HG02943 (cell line): ENCODE results near the gene AGL.
"Not testable (repeated sequence)": the region's sequence is repeated elsewhere in the genome, so short reads cannot be mapped to it uniquely, and the experiment has no call there.

Experiments used
- ATAC-seq: cut with Tn5 transposase; IDR thresholded peaks from one replicate; pipeline ENCODE4 v1.9.1; 2021; ENCODE audit warnings: mild to moderate bottlenecking, low read depth, moderate library complexity; ENCODE audit not compliant: unreplicated experiment

AGL gene

DNA sequence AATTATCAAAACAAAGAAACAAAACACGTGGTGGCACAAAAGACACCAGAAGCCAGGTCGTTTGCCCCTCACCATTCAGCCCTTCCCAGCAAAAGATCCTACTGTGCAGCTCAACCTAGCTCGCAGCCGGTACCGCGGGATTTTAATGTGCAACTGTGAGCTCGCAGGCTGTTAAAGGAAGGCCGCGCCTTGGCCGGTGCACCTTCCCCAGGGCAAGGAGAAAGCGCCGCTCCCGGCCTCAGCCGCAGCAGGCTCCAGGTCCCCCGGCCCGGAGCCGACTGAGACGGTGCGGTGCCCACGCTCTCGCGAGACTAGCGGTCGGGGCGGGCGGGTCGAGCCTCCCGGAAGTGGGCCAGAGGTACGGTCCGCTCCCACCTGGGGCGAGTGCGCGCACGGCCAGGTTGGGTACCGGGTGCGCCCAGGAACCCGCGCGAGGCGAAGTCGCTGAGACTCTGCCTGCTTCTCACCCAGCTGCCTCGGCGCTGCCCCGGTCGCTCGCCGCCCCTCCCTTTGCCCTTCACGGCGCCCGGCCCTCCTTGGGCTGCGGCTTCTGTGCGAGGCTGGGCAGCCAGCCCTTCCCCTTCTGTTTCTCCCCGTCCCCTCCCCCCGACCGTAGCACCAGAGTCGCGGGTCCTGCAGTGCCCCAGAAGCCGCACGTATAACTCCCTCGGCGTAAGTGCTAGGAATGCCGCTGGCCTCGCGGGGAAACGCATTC lies at the start of gene AGL:
TSS of gene AGL (plus strand) at position 618 of the 715 bp plus-strand sequence. CDS start 682 bp downstream, outside the sequence.
- ATAC-seq = peak; percentile 98

DNA sequence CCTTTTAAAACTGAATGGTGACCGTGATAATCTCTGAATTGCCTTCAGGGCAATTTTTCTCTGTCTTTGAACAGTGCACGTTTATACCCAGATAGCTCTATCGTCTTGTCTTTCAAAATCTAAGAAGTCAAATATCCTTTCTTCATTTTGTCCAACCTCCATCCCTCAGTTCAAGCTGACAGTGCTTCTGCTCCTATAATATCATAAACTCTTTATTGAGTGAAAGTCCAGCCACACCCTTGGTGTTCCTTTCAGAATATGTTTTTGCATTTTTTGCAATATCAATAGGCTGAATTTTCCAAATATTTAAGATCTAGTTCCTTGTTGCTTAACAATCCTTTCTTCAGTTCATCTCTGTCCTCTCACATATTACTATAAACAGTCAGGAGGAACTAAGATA lies 48.6 kb upstream of the AGL start:
- no peak for ATAC-seq

DNA sequence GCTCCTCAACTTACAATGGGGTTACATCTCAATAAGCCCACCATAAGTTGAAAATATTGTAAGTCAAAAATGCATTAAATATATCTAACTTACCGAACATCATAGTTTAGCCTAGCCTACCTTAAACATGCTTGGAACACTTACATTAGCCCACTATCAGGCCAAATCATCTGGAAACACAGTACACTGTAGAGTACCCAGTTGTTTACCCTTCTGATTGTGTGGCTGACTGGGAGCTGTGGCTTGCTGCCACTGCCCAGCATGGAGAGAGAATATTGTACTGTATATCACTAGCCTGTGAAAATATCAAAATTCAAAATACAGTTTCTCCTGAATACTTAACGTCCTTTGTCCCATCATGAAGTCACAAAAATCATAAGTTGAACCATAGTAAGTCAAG lies 43.3 kb upstream of the AGL start:
- ATAC-seq = no peak

DNA sequence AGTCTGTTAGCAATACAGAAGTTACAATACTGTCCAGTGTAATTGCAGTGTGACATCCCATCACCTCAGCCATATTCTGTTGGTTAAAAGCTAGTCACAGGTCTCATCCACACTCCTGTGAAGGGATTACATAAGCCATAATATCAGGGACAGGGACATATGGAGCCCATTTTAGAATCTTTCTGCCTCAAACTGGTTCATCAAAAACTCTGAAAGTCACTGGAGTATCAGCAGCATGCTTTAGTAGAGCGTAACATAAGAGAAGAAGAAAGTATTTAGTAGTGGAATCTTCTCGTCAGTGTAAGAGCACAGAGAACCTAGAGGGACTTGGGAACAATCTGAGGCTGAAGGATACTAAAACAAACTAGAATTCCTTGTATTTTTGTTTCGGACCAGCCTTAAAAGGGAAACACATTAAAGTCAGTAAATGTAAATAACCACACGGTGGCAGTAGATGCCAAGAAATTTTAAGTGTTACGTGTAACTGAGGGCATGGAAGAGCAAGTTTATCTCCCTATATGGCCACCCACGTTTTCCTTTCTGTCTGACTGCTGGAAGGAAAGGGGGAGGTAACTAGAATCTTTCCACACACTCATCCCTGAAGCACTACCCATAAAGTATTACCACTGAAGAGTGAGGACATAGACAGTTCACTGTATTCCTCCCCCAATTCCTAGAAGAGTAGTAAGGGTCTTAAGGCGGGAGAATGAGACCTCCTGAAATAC lies 41.6 kb upstream of the AGL start:
- peak; percentile 93 for ATAC-seq

DNA sequence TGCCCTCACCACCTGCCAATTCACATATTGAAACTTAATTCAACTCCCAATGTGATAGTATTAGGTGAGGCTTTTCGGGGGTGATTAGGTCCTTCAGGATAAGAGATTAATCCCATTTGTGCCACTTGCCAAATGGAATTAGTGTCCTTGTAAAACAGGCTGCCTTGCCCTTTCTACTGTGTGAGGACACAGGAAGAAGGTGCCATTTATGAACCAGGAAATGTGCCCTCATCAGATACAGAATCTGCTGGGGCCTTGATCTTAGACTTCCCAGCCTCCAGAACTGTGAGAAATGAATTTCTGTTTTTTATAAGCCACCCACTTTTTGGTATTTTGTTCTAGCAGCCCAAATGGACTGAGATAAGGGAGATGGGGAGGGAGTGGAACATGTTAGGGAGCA lies 39.1 kb upstream of the AGL start:
- no peak for ATAC-seq

DNA sequence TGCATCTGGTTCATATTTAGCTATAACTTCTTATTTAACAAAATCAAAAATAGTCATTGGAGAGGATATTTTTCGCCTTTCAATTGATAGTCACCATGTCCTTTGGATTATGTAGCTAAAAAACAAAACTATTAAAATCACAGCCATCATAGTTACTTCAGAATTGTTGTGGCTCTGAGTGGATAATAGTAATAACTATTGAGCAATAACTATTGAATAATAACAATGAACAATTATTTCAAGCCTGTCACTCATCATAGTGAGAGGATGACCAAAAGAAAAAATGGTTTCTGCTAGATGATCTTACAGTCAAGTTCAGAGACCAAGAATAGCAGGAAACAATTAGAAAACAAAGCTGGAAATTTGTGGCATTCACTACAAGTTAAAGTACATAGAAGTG lies 38.4 kb upstream of the AGL start:
- no peak for ATAC-seq

DNA sequence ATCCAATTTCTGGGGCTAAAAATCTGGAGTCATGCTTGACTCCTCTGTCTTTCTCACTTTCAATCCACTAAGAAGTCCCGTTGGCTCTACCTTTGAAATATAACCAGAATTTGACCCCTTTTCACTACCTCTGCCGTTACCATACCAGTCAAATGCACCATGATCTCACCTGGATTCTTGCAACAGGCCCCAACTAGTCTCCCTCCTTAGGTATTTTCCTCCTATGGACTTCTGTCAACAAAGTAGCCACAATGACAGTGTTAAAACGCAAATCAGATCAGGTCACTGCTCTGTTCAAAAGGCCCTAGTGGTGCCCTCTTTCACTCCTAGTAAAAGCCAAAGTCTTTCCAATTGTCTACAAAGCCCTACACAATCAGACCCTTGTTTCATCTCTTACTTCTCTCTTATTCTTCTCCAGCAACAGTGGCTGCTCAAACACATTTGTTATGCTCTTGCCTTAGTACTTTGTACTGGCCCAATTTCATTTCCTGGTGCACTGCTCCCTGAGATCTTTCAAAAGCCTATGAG lies 35.7 kb upstream of the AGL start:
- ATAC-seq = no peak

DNA sequence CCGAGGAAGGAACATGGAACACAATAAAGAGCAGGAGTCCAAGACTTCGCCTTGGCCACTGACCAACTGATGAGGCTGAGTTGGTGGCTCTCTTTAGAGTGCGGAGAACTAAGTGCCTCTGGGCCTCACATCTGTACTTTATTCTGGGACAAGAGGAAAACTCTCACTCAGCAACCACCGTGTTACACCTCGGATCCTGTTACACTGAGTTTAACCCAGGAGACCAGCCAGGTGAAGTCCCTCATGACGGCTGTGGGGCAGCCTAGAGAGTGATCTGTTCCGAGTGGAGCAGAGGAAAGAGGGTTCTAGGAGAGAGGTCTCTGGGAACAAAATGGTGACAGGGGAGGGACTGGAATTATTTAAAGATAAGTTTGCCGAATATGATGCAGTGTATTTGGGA lies 33.5 kb upstream of the AGL start:
- no peak for ATAC-seq

DNA sequence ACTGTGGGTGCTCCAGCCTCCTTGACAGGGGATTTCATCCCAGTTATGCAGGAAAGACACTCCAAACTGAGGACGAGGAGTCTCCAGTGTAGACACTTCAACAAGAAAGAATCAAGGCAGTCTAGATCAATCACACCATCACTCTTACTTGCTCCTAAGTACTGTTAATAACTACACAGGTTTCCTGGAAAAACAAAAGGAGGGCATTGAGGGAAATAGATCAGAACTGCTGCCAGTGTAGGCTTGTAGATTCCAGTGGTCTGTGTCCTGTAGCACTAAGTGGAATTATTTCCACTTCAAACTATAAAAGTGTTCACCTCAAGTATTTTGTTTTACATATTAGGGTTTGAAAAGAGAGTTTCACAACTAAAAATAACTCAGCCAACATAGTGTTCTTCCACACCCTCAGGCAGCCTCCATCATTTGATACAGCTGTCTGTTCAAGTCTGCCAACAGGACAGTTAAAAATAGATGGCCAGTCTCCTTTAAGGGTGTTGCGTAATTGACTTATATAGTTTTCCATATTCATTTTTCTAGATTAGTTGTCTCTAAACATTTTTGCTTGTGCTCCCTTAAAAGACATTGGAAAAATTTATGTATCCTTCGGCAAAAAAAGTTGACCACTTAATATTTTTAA lies 32.0 kb upstream of the AGL start:
- ATAC-seq = no peak

DNA sequence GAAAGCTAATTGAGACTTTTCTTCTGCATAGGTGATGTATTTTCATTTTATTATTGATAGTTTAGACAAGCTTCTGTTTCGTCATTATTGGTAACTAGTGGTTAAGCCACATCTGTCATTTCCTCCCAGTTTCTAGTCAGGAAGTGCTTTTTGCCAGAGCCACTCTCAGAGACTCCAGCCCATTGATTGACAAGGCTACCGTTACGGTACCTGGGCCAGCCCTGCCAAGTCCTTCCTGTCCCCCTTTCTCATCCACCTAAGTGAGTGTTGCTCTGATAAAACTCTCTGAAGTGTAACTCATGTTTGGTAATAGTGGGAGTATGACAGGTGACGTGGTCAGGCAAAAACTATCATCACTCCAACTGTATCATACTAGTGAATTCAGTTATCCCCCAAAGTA lies 29.6 kb upstream of the AGL start:
- peak; percentile 90 for ATAC-seq

DNA sequence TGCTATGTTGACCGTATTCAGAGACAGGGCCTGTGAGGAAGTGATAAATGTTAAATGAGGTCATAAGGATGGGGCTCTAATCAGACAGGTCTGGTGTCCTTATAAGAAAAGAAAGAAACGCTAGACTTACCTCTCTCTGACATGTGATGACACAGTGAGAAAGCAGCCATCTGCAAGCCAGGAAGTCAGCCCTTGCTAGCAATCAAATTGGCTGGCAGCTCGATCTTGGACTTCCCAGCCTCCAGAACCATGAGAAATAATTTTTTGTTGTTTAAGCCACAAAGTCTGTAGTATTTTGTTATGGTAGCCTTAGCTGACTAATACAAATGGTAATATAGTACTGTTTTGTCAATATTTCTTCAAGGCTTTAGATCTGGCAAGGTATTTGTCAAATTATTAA lies 25.1 kb upstream of the AGL start:
- no peak for ATAC-seq

DNA sequence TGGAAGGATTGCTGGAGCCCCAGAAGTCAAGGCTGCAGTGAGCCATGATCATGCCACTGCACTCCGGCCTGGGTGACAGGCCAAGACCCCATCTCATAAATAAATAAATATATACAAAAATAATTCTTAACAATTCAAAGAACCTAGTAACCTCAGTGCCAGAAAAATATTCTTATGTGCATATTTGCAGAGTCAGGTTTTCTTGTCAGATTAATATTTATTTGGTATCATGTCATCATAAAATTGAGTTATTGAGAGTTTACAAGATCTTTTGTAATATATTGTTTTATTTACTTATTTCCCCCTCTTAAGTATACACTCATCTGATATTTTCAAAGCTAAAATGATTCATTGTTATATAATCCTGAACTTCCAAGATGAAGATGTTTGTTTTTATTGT lies 24.5 kb upstream of the AGL start:
- ATAC-seq = no peak

DNA sequence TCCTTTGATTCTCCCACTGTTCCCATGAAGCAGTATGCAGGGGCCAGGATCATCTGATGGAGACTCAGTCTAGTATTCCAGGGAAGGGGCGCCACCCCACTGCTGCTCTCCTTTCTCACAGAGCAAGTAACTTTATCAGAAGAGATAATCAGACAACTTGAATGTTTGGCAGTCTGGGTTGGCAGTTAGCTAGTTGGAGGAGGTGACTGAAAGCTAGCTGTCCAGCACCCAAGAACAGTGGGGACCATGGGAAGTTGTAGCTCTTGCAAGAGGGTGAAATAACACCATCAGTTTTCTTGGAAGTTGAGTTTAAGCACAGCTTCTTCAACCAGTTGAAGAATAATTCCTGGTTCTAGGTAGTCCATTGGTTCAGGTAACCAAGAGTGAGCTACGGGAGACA lies 22.2 kb upstream of the AGL start:
- no peak for ATAC-seq

DNA sequence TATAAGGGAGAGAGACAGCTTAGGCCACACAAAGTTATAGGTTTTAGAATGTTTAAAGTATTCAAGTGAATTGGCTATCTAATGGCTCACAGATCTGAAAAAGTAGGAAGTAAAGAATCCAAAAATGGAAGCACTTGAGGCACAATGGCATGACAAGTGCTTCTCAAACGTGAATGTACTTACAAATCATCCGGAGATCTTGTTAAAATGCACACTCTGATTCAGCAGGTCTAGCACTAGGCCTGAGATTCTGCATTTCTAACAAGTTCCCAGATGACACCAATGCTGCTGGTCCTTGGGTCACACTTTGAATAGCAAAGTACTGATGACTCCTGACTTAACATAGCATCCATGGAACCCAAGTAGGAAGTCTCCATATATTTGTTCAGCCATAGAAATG lies 20.9 kb upstream of the AGL start:
- ATAC-seq = no peak

DNA sequence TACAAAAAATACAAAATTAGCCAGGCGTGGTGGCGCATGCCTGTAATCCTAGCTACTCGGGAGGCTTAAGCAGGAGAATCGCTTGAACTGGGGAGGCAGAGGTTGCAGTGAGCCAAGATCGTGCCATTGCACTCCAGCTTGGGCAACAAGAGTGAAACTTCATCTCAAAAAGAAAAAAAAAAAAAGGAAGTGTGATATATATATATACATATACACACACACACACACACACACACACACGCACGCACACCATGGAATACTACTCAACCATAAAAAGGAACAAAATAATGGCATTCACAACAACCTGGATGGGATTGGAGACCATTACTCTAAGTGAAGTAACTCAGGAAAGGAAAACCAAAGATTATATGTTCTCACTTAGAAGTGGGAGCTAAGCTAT lies 16.2 kb upstream of the AGL start:
- ATAC-seq = not testable (repeated sequence)

DNA sequence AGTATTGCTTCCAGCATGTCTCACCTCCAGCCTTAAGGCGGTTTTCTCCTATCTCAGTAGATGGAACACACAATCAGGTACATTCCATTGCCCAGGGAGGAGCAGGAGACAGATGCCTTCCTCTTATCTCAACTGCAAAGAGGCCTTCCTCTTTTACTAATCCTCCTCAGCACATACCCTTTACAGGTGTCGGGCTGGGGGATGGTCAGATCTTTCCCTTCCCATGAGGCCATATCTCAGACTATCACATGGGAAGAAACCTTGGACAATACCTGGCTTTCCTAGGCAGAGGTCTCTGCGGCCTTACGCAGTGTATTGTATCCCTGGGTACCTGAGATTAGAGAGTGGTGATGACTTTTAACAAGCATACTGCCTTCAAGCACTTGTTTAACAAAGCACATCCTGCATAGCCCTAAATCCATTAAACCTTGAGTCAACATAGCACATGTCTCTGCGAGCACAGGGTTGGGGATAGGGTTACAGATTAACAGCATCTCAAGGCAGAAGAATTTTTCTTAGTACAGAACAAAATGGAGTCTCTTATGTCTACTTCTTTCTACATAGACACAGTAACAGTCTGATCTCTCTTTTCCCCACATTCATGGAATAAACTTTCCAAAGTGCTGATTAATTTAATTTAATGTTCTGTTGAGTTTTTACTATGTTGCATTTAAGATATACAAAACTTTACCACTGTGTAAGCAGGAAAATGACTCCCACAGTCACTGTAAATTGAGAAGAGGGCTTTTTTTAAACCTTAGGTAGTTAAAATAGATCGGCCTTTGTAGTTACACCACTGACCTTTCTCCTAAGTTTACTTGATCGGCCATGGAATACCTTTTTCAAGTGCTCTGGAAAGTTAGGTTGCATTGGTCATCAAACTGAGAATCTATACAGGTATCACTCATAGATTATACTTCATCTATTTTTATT lies 13.7 kb upstream of the AGL start:
- ATAC-seq = not testable (repeated sequence)

DNA sequence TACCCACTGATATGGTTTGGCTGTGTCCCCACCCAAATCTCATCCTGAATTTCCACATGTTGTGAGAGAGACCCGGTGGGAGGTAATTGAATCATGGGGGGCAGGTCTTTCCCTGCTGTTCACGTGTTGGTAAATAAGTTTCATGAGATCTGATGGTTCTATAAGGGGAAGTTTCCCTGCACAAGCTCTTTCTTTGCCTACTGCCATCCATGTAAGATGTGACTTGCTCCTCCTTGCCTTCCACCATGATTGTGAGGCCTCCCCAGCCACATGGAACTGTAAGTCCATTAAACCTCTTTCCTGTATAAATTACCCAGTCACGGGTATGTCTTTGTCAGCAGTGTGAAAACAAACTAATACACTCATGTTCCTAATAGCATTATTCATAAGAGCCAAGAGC lies 9.8 kb upstream of the AGL start:
- ATAC-seq = not testable (repeated sequence)

DNA sequence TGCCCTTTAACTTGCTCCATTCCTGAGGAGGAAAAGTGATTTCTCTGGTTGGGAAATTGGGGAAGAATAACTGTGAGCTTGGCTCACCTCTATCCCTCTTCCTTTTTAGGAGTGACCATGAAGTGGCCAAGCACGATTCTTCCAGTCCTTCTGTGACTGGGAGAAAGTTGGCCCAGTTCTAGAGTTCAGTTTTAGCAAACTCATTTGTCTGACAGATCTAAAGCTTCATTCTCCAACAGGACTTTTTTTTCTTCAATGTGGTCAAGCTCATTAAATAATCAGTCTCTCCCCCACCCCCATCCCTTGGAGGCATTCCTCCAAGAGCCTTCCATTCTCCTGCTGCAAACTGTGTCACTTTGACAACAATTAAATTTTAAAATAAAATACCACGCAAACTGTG lies 6.4 kb upstream of the AGL start:
- ATAC-seq = no peak

DNA sequence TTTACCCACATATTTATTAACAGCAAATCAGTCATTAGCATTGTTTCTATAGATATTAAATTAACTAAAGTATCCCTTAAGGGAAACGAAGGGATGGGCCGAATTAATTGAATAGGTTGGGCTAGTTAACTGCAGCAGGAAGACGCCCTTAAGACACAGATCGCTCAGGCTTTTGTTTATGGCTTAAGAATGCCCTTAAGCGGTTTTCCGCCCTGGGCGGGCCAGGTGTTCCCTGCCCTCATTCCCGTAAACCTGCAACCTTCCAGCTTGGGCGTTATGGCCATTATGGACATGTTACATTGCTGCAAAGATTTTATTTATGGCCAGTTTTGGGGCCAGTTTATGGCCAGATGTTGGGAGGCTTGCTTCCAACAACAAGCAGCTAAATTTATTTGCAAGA lies 5.0 kb upstream of the AGL start:
- not testable (repeated sequence) for ATAC-seq

DNA sequence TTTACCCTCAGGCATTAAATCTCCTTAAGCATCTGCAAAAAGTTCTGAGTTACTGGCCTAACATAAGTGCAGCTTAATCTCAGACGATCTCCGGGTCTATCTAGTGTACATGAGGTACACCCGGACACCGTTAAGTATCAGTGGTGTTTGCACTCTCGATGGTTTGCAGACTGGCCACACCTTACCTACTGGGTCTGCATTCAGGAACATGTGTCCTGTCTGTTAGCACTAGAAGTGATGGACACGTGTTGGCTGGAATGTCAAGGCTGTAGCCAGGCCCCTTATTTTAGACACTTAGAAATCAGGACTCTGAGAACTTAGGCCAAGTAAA lies 783 bp upstream of the AGL start:
- peak; percentile 5 for ATAC-seq
